Bone marrow (tissue), 2 donors: ENCODE data around the gene ITM2C.

ENCODE experiments used
- DNase-seq, 2 donors: peaks; one replicate each; lab custom pipeline; 2025; lab: John Stamatoyannopoulos, UW

The ITM2C gene

GRCh38 chr2:230872968-230873660, 8.4 kb downstream of the ITM2C start:
- DNase-seq: no peak

GRCh38 chr2:230873661-230874401, 9.1 kb downstream of the ITM2C start:
- DNase-seq: no peak

GRCh38 chr2:230874456-230874855, 9.7 kb downstream of the ITM2C start:
- no peak for DNase-seq

- no peak for DNase-seq
These were observed 10.1 kb downstream of the ITM2C start for GRCh38 chr2:230874876-230875275.

GRCh38 chr2:230875347-230876315, 10.9 kb downstream of the ITM2C start:
- DNase-seq: no peak

GRCh38 chr2:230877116-230877758, 12.5 kb downstream of the ITM2C start:
- no peak for DNase-seq

DNA sequence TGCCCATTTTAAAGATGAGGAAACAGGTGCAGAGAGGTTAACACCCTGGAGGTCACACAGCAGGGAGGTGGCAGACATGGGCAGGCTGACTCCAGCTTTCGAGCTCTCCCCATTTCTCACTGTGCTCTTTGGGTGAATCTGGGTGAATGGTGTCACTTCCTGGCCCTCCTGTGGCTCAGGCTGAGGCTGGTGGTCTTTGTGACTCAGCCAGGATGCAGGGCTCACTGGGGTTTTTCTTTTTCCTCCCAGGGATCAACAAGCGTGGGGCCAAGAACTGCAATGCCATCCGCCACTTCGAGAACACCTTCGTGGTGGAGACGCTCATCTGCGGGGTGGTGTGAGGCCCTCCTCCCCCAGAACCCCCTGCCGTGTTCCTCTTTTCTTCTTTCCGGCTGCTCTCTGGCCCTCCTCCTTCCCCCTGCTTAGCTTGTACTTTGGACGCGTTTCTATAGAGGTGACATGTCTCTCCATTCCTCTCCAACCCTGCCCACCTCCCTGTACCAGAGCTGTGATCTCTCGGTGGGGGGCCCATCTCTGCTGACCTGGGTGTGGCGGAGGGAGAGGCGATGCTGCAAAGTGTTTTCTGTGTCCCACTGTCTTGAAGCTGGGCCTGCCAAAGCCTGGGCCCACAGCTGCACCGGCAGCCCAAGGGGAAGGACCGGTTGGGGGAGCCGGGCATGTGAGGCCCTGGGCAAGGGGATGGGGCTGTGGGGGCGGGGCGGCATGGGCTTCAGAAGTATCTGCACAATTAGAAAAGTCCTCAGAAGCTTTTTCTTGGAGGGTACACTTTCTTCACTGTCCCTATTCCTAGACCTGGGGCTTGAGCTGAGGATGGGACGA, 13.2 kb downstream of the ITM2C start:
- peak in 1 of 2 donors; percentile 97 for DNase-seq

- DNase-seq: no peak
These were observed 14.0 kb downstream of the ITM2C start for GRCh38 chr2:230878599-230879188.

DNA sequence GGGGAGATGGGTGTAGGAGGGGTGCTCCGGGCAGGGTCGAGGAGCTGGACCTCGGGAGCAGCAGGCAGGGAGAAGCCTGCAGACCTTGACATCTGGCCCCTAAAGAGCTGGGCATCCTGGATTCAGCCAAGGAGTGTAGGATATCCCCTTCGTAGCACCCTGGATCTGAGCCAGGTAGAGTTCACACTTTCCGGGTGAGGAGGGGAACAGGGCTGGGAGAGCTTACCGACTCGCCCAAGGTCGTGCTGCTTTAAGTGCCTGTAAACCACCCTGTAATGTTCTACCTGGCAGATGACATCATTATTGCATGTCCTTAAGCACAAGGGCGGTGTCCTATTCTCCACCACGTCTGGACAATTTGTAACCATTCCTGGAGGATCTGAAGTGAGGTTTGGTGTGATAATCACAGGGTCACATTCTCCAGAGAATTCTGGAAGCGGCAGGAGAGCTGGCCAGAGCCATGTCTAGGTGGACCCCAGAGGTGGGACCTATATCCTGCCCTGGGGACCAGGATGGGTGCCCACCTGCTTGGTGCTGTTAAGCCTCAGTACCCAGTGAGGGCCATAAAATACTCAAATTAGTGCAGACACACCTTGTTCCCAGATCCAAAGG, 14.6 kb downstream of the ITM2C start:
- no peak for DNase-seq

- DNase-seq: no peak
These were observed 15.1 kb downstream of the ITM2C start for GRCh38 chr2:230879891-230880290.

DNA sequence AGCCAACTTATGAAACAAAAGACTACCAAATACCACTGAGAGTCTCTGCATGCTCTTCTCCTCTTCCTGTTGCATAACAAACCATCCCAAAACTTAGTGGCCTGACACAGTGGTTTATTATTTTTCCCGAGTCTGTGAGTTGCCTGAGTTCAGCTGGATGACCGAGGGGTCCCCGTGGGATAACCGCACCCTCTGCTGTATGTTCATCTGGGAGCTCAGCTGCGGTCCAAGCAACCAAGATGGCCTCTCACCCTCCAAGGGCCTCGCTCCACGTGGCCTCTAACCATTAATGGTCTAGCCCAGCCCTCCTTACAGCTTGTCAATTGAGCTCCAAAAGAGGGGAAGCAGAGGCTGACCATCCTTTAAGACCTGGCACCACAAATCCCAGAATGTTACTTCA, 17.1 kb downstream of the ITM2C start:
- DNase-seq: no peak

DNA sequence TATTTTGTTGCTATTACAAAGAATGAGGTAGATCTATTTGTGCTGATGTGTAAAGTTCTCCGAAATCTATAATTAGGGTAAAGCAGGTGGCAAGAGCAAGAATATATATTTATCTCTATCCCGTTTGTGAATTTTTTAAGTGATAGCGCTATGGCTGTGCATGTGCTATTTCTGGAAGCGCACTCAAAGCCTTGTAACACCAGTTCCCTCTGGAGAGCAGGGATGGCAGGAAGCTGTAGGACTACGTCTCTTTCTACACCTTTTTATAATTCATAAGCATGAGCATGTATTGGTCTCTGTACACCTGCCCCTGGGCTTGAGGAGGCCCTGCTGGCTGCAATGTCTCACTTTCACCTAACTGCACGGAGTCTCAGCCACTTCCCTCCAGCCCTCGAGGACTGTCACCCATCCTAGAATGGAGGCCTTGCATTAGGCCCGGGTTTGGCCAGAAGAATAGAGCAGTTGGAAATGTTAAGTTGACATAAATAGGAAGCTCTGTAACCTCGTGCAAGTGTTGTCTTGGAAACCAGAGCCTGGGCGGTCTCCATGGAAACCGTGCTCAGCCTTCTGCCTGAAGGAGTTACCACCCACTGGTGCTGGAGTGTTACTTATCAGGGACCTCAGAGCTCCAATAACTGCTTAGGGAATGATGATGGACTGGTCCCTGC, 20.9 kb downstream of the ITM2C start:
- no peak for DNase-seq

DNA sequence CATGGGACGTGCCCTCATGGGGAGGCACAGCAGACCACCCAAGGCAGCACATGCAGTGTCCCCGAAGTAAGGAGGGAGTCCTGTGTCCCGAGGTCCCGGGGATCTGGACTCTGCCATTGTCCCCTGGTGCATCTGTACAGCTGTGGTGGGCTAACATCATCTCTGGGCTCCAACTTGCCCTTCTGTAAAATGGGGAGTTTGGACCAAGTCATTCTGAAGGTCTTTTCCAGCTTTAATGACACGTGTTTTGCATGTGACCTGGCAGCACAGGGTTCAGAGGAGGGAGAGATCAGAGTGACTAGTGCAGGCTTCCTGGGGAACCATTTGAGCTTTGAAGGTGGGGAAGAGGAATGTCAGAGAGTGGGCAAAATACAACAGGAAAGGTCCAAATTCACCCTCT, 21.5 kb downstream of the ITM2C start:
- no peak for DNase-seq

GRCh38 chr2:230886671-230887071, 21.9 kb downstream of the ITM2C start:
- no peak for DNase-seq

- DNase-seq: no peak
These were observed 22.6 kb downstream of the ITM2C start for GRCh38 chr2:230887342-230887741.

DNA sequence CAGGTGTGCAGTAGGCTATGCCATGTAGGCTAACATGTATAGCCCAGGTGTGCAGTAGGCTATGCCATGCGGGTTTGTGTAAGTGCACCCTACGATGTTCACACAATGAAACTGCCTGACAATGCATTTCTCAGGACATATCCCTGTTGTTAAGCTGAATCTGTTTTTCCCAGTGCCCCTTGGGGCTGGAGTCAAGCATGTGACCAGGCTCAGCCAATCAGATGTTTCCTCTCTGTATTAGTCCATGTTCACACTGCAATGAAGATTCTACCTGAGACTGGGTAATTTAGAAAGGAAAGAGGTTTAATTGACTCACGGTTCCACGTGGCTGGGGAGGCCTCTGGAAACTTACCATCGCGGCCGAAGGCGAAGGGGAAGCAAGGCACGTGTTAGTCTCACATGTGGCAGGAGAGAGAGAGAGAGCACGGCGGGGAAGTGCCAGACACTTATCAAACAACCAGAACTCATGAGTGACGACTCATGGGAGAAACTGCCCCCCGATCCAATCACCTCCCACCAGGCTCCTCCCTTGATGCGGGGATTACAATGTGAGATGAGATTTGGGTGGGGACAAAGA, 24.2 kb downstream of the ITM2C start:
- no peak for DNase-seq

DNA sequence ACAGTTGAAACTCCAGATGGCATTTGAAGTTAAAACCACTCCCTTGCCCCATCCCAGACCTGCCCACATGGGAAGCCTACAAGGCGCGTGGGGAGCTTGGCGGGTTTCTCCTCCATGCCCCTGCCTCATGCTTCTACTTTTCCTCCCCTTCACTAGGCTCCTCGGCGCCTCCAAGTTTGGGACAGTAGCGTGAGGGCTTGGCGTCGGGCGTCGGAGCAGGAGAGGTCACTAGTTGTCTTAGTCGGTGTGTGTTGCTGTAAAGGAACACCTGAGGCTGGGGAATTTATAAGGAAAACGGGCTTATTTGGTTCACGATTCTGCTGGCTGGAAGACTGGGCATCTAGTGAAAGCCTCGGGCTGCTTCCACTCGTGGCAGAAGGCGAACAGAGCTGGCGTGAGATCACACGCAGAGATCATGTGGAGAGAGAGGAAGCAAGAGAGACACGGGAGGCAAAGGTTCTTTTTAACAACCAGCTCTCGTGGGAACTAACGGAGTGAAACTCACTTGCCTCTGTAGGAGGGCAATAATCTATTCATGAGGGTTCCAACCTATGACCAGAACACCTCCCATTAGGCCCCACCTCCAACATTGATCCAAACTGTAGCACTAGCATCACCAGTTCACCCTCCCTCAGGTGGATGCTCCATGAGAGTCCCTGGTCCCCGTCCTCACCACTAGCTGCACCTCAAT, 25.3 kb downstream of the ITM2C start:
- no peak for DNase-seq

DNA sequence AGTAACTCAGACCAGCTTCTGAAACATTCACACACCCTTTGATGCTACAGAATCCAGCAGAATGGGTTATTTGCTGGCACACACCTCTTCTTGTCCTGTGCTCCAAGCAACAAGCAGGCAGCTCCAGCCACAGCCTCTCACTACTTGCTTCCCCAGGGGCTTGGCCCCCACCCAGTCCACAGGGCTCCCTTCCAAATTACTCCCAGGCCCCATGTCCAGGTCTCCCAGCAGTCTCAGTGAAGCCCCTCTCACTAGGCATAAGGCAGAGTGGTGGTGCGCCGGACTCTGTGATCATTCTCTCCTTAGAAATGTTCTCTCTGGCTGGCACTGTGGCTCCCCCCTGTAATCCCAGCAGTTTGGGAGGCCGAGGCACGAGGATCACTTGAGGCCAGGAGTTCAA, 25.9 kb downstream of the ITM2C start:
- DNase-seq: no peak

- DNase-seq: no peak
These were observed 26.3 kb downstream of the ITM2C start for GRCh38 chr2:230891064-230891463.
